GM23338 (cell line): ENCODE data around the gene NFKB1. TPM values are rescaled to one million over a fixed set of nuclear protein-coding genes. Genes with fewer than 3 reads are reported as not detected.

ENCODE experiments used
- ATAC-seq: fragments of 200-7000 bp; cut with Tn5 transposase; 3 replicates; pipeline ENCODE4 v1.9.1; 2020
- DNase-seq: peaks from one replicate; pipeline ENCODE4 v3.0.0-alpha.2; 2015; ENCODE audit warnings: low spot score
- H2AFZ ChIP-seq: fragments of 200-600 bp; sonication (generic); 2 replicates; pipeline ENCODE4 v1.8.0; 2016; ENCODE audit warnings: antibody characterized with exemption, mild to moderate bottlenecking, moderate library complexity
- H3F3A ChIP-seq: fragments of 200-600 bp; sonication (generic); replicated peaks from 2 replicates; pipeline ENCODE4 v1.8.0; 2017; ENCODE audit warnings: antibody characterized with exemption, mixed run types, low read depth
- H3K27ac ChIP-seq: fragments of 200-600 bp; sonication (generic); 2 replicates; pipeline ENCODE4 v1.6.1; 2016; ENCODE audit warnings: low read depth
- H3K27me3 ChIP-seq: fragments of 200-600 bp; sonication (generic); 2 replicates; pipeline ENCODE4 v1.8.0; 2016; ENCODE audit warnings: mild to moderate bottlenecking, mixed run types, moderate library complexity; ENCODE audit not compliant: insufficient read depth
- H3K36me3 ChIP-seq: fragments of 200-600 bp; sonication (generic); 2 replicates; pipeline ENCODE4 v1.8.0; 2016; ENCODE audit warnings: mild to moderate bottlenecking; ENCODE audit not compliant: insufficient read depth
- H3K4me1 ChIP-seq: fragments of 200-600 bp; sonication (generic); 2 replicates; pipeline ENCODE4 v1.8.0; 2016; ENCODE audit warnings: mild to moderate bottlenecking, moderate library complexity; ENCODE audit not compliant: insufficient read depth
- H3K4me2 ChIP-seq: fragments of 200-600 bp; sonication (generic); 2 replicates; pipeline ENCODE4 v1.7.1; 2017; ENCODE audit warnings: mixed run types
- H3K4me3 ChIP-seq: fragments of 200-600 bp; sonication (generic); 2 replicates; pipeline ENCODE4 v1.6.1; 2016; ENCODE audit warnings: mixed run types
- H3K79me2 ChIP-seq: fragments of 200-600 bp; sonication (generic); replicated peaks from 2 replicates; pipeline ENCODE4 v1.8.0; 2017; ENCODE audit warnings: mild to moderate bottlenecking; ENCODE audit not compliant: insufficient read depth
- H3K9me2 ChIP-seq: fragments of 200-600 bp; sonication (generic); 2 replicates; pipeline ENCODE4 v1.8.0; 2017; ENCODE audit not compliant: insufficient read depth
- H4K20me1 ChIP-seq: fragments of 200-600 bp; sonication (generic); replicated peaks from 2 replicates; pipeline ENCODE4 v1.8.0; 2017; ENCODE audit warnings: mild to moderate bottlenecking; ENCODE audit not compliant: insufficient read depth
- H3K27ac Mint-ChIP-seq: 2 replicates; pipeline ENCODE4 v1.8.0; 2020; ENCODE audit warnings: inconsistent platforms, mild to moderate bottlenecking, moderate library complexity, mixed read lengths
- H3K27me3 Mint-ChIP-seq: 3 replicates; pipeline ENCODE4 v1.8.0; 2022; ENCODE audit warnings: low read depth, mild to moderate bottlenecking, moderate library complexity, mixed read lengths, inconsistent platforms; ENCODE audit not compliant: insufficient read depth, poor library complexity
- H3K36me3 Mint-ChIP-seq: 3 replicates; pipeline ENCODE4 v1.8.0; 2021; ENCODE audit warnings: low read depth, mild to moderate bottlenecking, inconsistent platforms, moderate library complexity, mixed read lengths
- H3K4me1 Mint-ChIP-seq: 3 replicates; pipeline ENCODE4 v1.8.0; 2020; ENCODE audit warnings: mild to moderate bottlenecking, inconsistent platforms, mixed read lengths
- H3K4me3 Mint-ChIP-seq: 3 replicates; pipeline ENCODE4 v1.8.0; 2021; ENCODE audit warnings: moderate library complexity, mild to moderate bottlenecking, inconsistent platforms, mixed read lengths
- H3K9me3 Mint-ChIP-seq: 3 replicates; pipeline ENCODE4 v1.8.0; 2020; ENCODE audit warnings: moderate library complexity, mild to moderate bottlenecking, inconsistent platforms, mixed read lengths
- ETS1 ChIP-seq: IDR thresholded peaks from 2 replicates; pipeline ENCODE4 v1.6.1; 2016; ENCODE audit warnings: antibody characterized with exemption
- EZH2 ChIP-seq: fragments of 200-600 bp; sonication (generic); IDR thresholded peaks from one replicate; pipeline ENCODE4 v1.8.0; 2017; ENCODE audit warnings: antibody characterized with exemption, mild to moderate bottlenecking, low read depth; ENCODE audit not compliant: unreplicated experiment
- EZH2phosphoT487 ChIP-seq: fragments of 200-600 bp; sonication (generic); IDR thresholded peaks from one replicate; pipeline ENCODE4 v1.8.1; 2018; ENCODE audit warnings: antibody characterized with exemption; ENCODE audit not compliant: unreplicated experiment
- JUNB ChIP-seq: IDR thresholded peaks from one replicate; pipeline ENCODE4 v1.6.1; 2016; ENCODE audit warnings: antibody characterized with exemption; ENCODE audit not compliant: unreplicated experiment
- NANOG ChIP-seq: IDR thresholded peaks from 2 replicates; pipeline ENCODE4 v1.6.1; 2016; ENCODE audit warnings: antibody characterized with exemption, borderline replicate concordance
- STAT1 ChIP-seq: IDR thresholded peaks from one replicate; pipeline ENCODE4 v1.6.1; 2016; ENCODE audit warnings: antibody characterized with exemption; ENCODE audit not compliant: unreplicated experiment
- ZNF114 ChIP-seq: fragments of 250-450 bp; sonication (Bioruptor Pico); IDR thresholded peaks from 2 replicates; pipeline ENCODE4 v1.5.0; 2020; ENCODE audit warnings: mild to moderate bottlenecking, moderate library complexity
- ZNF462 ChIP-seq: fragments of 250-450 bp; sonication (Bioruptor Pico); IDR thresholded peaks from 2 replicates; pipeline ENCODE4 v1.5.0; 2020; ENCODE audit warnings: mild to moderate bottlenecking, moderate library complexity
- polyA plus RNA-seq: library from polyadenylated mRNA; unstranded; fragments of >200 nt; fragmentation: Nextera tagmentation; extraction: Ambion mirVana; gene quantifications from 2 replicates; pipeline ENCODE4 v1.2.1, GENCODE V29; 2016
- total RNA-seq: library from RNA; depleted of rRNA; stranded (reverse); fragments of >200 nt; shearing (Covaris generic); gene quantifications from 2 replicates; pipeline ENCODE4 v1.2.3, GENCODE V29; 2014

Gene NFKB1
- total and polyA plus RNA-seq, 2 experiments from 2014 or later = 0.82 to 4.6 TPM

- TF ChIP-seq ZNF462 (CRISPR knock-in tag) = no peak
- no peak for TF ChIP-seq NANOG
- TF ChIP-seq EZH2 = no peak
These were observed 63.4 kb downstream of the NFKB1 start (continued) for GRCh38 chr4:102564399-102565059.

- Mint-ChIP-seq H3K4me3 (no peak overlapping the region), H3K27ac (no peak overlapping the region), H3K36me3 (peaks cover 4% of the 10 kb centered on the region; the same call in 1 of the 3 replicates), H3K9me3 (no peaks in the 10 kb centered on the region), H3K4me1 (peaks cover 6% of the 10 kb centered on the region; the same call in 2 of the 3 replicates), H3K27me3 (no peaks in the 10 kb centered on the region)
- H3K27ac ChIP-seq = no peak overlapping the region
- no peaks in the 10 kb centered on the region for H3K79me2 ChIP-seq
- no peak overlapping the region for H2AFZ ChIP-seq
- no peak overlapping the region for H3K4me2 ChIP-seq
- no peaks in the 10 kb centered on the region for H3K9me2 ChIP-seq
- no peaks in the 10 kb centered on the region for H4K20me1 ChIP-seq
- H3K4me1 ChIP-seq = no peaks in the 10 kb centered on the region; the same call in 1 of the 2 replicates
- no peak overlapping the region for H3K4me3 ChIP-seq
- no peaks in the 10 kb centered on the region for H3F3A ChIP-seq
- H3K36me3 ChIP-seq = no peaks in the 10 kb centered on the region
- DNase-seq (no peak), ATAC-seq (no peak)
- H3K27me3 ChIP-seq = no peaks in the 10 kb centered on the region
- TF ChIP-seq ZNF114 (no peak), EZH2phosphoT487 (no peak), ZNF462 (CRISPR knock-in tag) (no peak), STAT1 (no peak), NANOG (no peak), JUNB (no peak), ETS1 (no peak)
These were observed 64.5 kb downstream of the NFKB1 start for GRCh38 chr4:102565696-102566095.
